IMR-90 (cell line): ENCODE results near the gene RSPH10B2. TPM values are rescaled to one million over a fixed set of nuclear protein-coding genes. Genes with fewer than 3 reads are reported as not detected.

ENCODE experiments used
- ATAC-seq: fragments of 200-7000 bp; cut with Tn5 transposase; 2 replicates; pipeline ENCODE4 v1.9.1; 2020; ENCODE audit warnings: low read depth, mild to moderate bottlenecking, moderate library complexity
- BruUV-seq: library from RNA; stranded (reverse); fragments of 400-500 nt; replicated peaks from 2 replicates; lab custom pipeline; 2021; lab: Mats Ljungman, UMichigan
- CTCF ChIA-PET: fragments of 300-600 bp; formaldehyde crosslinking; extraction: SDS; loops from one replicate; lab custom pipeline; 2021; ENCODE audit warnings: antibody characterized with exemption; lab: Yijun Ruan, JAX
- POLR2A ChIA-PET: fragments of 300-600 bp; sonication (Branson Sonifier 250); formaldehyde crosslinking; loops from one replicate; lab custom pipeline; 2022; ENCODE audit warnings: antibody characterized with exemption; ENCODE audit not compliant: unreplicated experiment; lab: Charles Lee
- DNase-seq: peaks from one replicate; pipeline ENCODE4 v3.0.0; 2013
- H2AFZ ChIP-seq: replicated peaks from 2 replicates; pipeline ENCODE3; 2013; ENCODE audit warnings: low read length, mild to moderate bottlenecking; ENCODE audit not compliant: poor library complexity
- H2AK5ac ChIP-seq: 2 replicates; pipeline ENCODE4 v1.6.1; 2013; ENCODE audit warnings: low read depth, low read length, inconsistent platforms
- H2AK9ac ChIP-seq: replicated peaks from 2 replicates; pipeline ENCODE3; 2013; ENCODE audit warnings: mild to moderate bottlenecking, low read depth, low read length, moderate library complexity; ENCODE audit not compliant: poor library complexity
- H2BK120ac ChIP-seq: 2 replicates; pipeline ENCODE4 v1.6.1; 2013; ENCODE audit warnings: low read depth, low read length, inconsistent platforms
- H2BK15ac ChIP-seq: 3 replicates; pipeline ENCODE4 v1.6.1; 2013; ENCODE audit warnings: low read depth, low read length, inconsistent platforms
- H2BK20ac ChIP-seq: 2 replicates; pipeline ENCODE4 v1.6.1; 2013; ENCODE audit warnings: low read depth, mild to moderate bottlenecking, inconsistent platforms, low read length, moderate library complexity
- H2BK5ac ChIP-seq: 2 replicates; pipeline ENCODE4 v1.6.1; 2013; ENCODE audit warnings: mild to moderate bottlenecking, low read depth, low read length, inconsistent platforms; ENCODE audit not compliant: poor library complexity, severe bottlenecking
- H3K14ac ChIP-seq: replicated peaks from 2 replicates; pipeline ENCODE4 v1.6.1; 2013; ENCODE audit warnings: low read depth, low read length, inconsistent platforms
- H3K18ac ChIP-seq: 2 replicates; pipeline ENCODE4 v1.6.1; 2013; ENCODE audit warnings: low read depth, low read length, control low read depth
- H3K23ac ChIP-seq: 2 replicates; pipeline ENCODE4 v1.6.1; 2013; ENCODE audit warnings: low read depth, low read length, inconsistent platforms
- H3K27ac ChIP-seq: 2 replicates; pipeline ENCODE4 v1.5.1; 2013; ENCODE audit warnings: mild to moderate bottlenecking, control low read depth, low read length; ENCODE audit not compliant: insufficient read depth
- H3K27me3 ChIP-seq: 2 replicates; pipeline ENCODE4 v1.6.1; 2013; ENCODE audit warnings: low read length; ENCODE audit not compliant: control insufficient read depth, insufficient read depth
- H3K36me3 ChIP-seq: 2 replicates; pipeline ENCODE4 v1.6.1; 2013; ENCODE audit warnings: low read length, mixed read lengths; ENCODE audit not compliant: control insufficient read depth, insufficient read depth
- H3K4ac ChIP-seq: 2 replicates; pipeline ENCODE4 v1.6.1; 2013; ENCODE audit warnings: low read depth, low read length, inconsistent platforms
- H3K4me1 ChIP-seq: 2 replicates; pipeline ENCODE4 v1.6.1; 2013; ENCODE audit warnings: low read length, mixed read lengths; ENCODE audit not compliant: control insufficient read depth, insufficient read depth
- H3K4me2 ChIP-seq: 2 replicates; pipeline ENCODE4 v1.6.1; 2013; ENCODE audit warnings: low read depth, mild to moderate bottlenecking, control low read depth, low read length, moderate library complexity
- H3K4me3 ChIP-seq: 2 replicates; pipeline ENCODE4 v1.5.1; 2013; ENCODE audit warnings: low read depth, mild to moderate bottlenecking, control low read depth, low read length, moderate library complexity; ENCODE audit not compliant: insufficient read depth
- H3K56ac ChIP-seq: 2 replicates; pipeline ENCODE4 v1.6.1; 2013; ENCODE audit warnings: low read length, inconsistent platforms; ENCODE audit not compliant: insufficient read depth; ENCODE audit errors: extremely low read depth
- H3K79me1 ChIP-seq, 2 experiments: 2 replicates each; pipeline ENCODE4 v1.6.1; 2013; ENCODE audit warnings: low read length in 2 of 2, inconsistent platforms in 1 of 2, low read depth in 1 of 2
- H3K9ac ChIP-seq: 2 replicates; pipeline ENCODE4 v1.6.1; 2013; ENCODE audit warnings: low read depth, low read length, control low read depth
- H3K9me1 ChIP-seq: 2 replicates; pipeline ENCODE4 v1.6.1; 2013; ENCODE audit warnings: low read length, inconsistent platforms; ENCODE audit not compliant: insufficient read depth
- H3K9me3 ChIP-seq: 2 replicates; pipeline ENCODE4 v1.6.1; 2013; ENCODE audit warnings: low read length; ENCODE audit not compliant: control insufficient read depth, insufficient read depth
- H4K20me1 ChIP-seq: 2 replicates; pipeline ENCODE4 v1.6.1; 2013; ENCODE audit warnings: low read length, inconsistent platforms; ENCODE audit not compliant: insufficient read depth
- H4K5ac ChIP-seq: 2 replicates; pipeline ENCODE4 v1.6.1; 2013; ENCODE audit warnings: mild to moderate bottlenecking, low read depth, low read length, control low read depth
- H4K8ac ChIP-seq, 2 experiments: 2 replicates each; pipeline ENCODE4 v1.6.1; 2013; ENCODE audit warnings: low read depth in 2 of 2, low read length in 2 of 2, control low read depth in 1 of 2, inconsistent platforms in 1 of 2
- H4K91ac ChIP-seq: 2 replicates; pipeline ENCODE4 v1.6.1; 2013; ENCODE audit warnings: low read depth, low read length, inconsistent platforms; ENCODE audit not compliant: insufficient read depth
- FOS ChIP-seq: fragments of 150-350 bp; IDR thresholded peaks from 2 replicates; pipeline ENCODE4 v1.6.1; 2016; ENCODE audit warnings: low read depth, low read length
- MAZ ChIP-seq: IDR thresholded peaks from 2 replicates; pipeline ENCODE4 v1.6.1; 2012; ENCODE audit warnings: low read depth, mild to moderate bottlenecking, low read length, improper control_type of control experiment, moderate library complexity, borderline replicate concordance
- POLR2A ChIP-seq: IDR thresholded peaks from 2 replicates; pipeline ENCODE4 v1.6.1; 2012; ENCODE audit warnings: mild to moderate bottlenecking, low read depth, low read length
- WGBS, 2 experiments: methylation state at CpG; one replicate each; pipeline versions ENCODE4 v1.1.5 to v1.1.7; 2013; ENCODE audit warnings: missing lambda C conversion rate in 2 of 2; ENCODE audit not compliant: insufficient read length in 1 of 2; ENCODE audit errors: extremely low coverage in 2 of 2; 5-methylcytosine and 5-hydroxymethylcytosine counted together
- dilution Hi-C: fragments of 300-500 bp; cut with HindIII; formaldehyde crosslinking; loops from one replicate; pipeline ENCODE4 v1.14.3; 2018; ENCODE audit warnings: low sequenced_read_pairs; ENCODE audit not compliant: unreplicated experiment
- in situ Hi-C: fragments of 300-500 bp; cut with MboI; formaldehyde crosslinking; loops from 3 replicates; pipeline ENCODE4 v1.14.3; 2019; ENCODE audit warnings: low sequenced_read_pairs, inconsistent platforms, mixed read lengths
- intact Hi-C: fragments of 100-400 bp; cut with micrococcal nuclease; formaldehyde crosslinking; loops from 2 replicates; pipeline ENCODE4 v1.10.0; 2022
- polyA plus RNA-seq, 3 experiments: library from polyadenylated mRNA; depleted of rRNA; stranded (reverse); fragments of >200 nt; gene quantifications; 2 replicates each; pipeline ENCODE4 v1.2.3, GENCODE V29; 2012; ENCODE audit warnings: low replicate concordance in 1 of 3
- total RNA-seq: library from RNA; depleted of rRNA; stranded (reverse); fragments of >200 nt; gene quantifications from 2 replicates; pipeline ENCODE4 v1.2.3, GENCODE V29; 2012

Gene RSPH10B2
- total and polyA plus RNA-seq, 2 of the 4 experiments (the other 2 are of a cell fraction) = not detected

GRCh38 chr7:6729492-6730342, 24.2 kb upstream of the RSPH10B2 start:
- CTCF ChIA-PET = no interaction called here
- in situ Hi-C loops = no loop called here

More at GRCh38 chr7:6729492-6730342, 24.2 kb upstream of the RSPH10B2 start:
- Histone ChIP-seq H4K5ac (peak overlapping the region; percentile 93), H3K4ac (peak overlapping the region; percentile 80), H2BK15ac (no peak overlapping the region), H3K27me3 (no peaks in the 10 kb centered on the region), H2BK5ac (peak overlapping the region; percentile 79), H4K91ac (peak overlapping the region; percentile 66), H2BK20ac (no peak overlapping the region), H3K9me3 (no peaks in the 10 kb centered on the region), H3K27ac (peak overlapping the region; percentile 82), H3K9me1 (no peaks in the 10 kb centered on the region), H4K20me1 (peaks cover 3% of the 10 kb centered on the region), H2AK9ac (peak overlapping the region; percentile 95), H2BK120ac (0 out of 2 replicates have a peak overlapping the region, but pooled peaks have one; percentile 11), H3K14ac (peak overlapping the region; percentile 90), H2AK5ac (no peak overlapping the region; the same call in 1 of the 2 replicates), H3K56ac (0 out of 2 replicates have a peak overlapping the region, but pooled peaks have one; percentile 16), H3K18ac (peak overlapping the region; percentile 4; the same call in 1 of the 2 replicates), H3K4me3 (peak overlapping the region; percentile 82), H3K36me3 (peaks cover 8% of the 10 kb centered on the region), H3K9ac (peak overlapping the region; percentile 77), H3K23ac (peak overlapping the region; percentile 82; the same call in 1 of the 2 replicates), H3K4me1 (peaks cover 2% of the 10 kb centered on the region), H3K4me2 (peak overlapping the region; percentile 91), H2AFZ (peak overlapping the region; percentile 90), H4K8ac (peak overlapping the region; percentile 94 to 99), H3K79me1 (peaks cover 0 to 16% of the 10 kb centered on the region in 2 experiments; a peak in 1 of 4 replicates)
- dilution Hi-C loops (no loop called here), intact Hi-C loops (loop anchor here (1.0 kb wide), 1 partner anchor 22 kb away; no protein-coding TSS in a partner anchor)
- TF ChIP-seq POLR2A (peak; percentile 70; the same call in 1 of the 2 replicates), MAZ (peak; percentile 81; the same call in 1 of the 2 replicates), FOS (no peak)
- POLR2A ChIA-PET = no interaction called here
- ATAC-seq (peak; percentile 98), DNase-seq (peak; percentile 90)
- no TSS peak for BruUV-seq
- 1% methylated on average over 30 of the region's 66 CpGs; no CpG with 5 or more reads in 1 of the 2 experiments for whole genome bisulfite sequencing, 2 experiments
